ENCODE data around the gene RIT1.

- TF ChIP-seq, protein P1, sequence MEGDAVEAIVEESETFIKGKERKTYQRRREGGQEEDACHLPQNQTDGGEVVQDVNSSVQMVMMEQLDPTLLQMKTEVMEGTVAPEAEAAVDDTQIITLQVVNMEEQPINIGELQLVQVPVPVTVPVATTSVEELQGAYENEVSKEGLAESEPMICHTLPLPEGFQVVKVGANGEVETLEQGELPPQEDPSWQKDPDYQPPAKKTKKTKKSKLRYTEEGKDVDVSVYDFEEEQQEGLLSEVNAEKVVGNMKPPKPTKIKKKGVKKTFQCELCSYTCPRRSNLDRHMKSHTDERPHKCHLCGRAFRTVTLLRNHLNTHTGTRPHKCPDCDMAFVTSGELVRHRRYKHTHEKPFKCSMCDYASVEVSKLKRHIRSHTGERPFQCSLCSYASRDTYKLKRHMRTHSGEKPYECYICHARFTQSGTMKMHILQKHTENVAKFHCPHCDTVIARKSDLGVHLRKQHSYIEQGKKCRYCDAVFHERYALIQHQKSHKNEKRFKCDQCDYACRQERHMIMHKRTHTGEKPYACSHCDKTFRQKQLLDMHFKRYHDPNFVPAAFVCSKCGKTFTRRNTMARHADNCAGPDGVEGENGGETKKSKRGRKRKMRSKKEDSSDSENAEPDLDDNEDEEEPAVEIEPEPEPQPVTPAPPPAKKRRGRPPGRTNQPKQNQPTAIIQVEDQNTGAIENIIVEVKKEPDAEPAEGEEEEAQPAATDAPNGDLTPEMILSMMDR (IDR thresholded peaks at IDR 0.05; ENCODE audit: poor library complexity, severe bottlenecking): no peak
- no peak for TF ChIP-seq EP300 (conservative IDR thresholded peaks at IDR 0.05; ENCODE audit: poor library complexity, severe bottlenecking)
Measured at GRCh38 chr1:155889566-155889965, 21.6 kb downstream of the RIT1 start.

Data from neural cell (in vitro differentiated cells).